ENCODE data around the gene GRIK4.

GRIK4 gene

GRCh38 chr11:120642196-120642894, 130.8 kb downstream of the GRIK4 start:
- no peak overlapping the region for H2AFZ ChIP-seq (ENCODE audit: low read length)
- H3K27me3 ChIP-seq (ENCODE audit: insufficient read depth, low read length) = no peaks in the 10 kb centered on the region
- no peaks in the 10 kb centered on the region for H3K36me3 ChIP-seq (ENCODE audit: insufficient read depth, low read length)
- H3K27ac ChIP-seq (ENCODE audit: low read depth, low read length, poor library complexity, severe bottlenecking) = no peak overlapping the region
- no peak overlapping the region for H3K4me2 ChIP-seq (ENCODE audit: low read length)
- no peaks in the 10 kb centered on the region for H3K4me1 ChIP-seq (ENCODE audit: insufficient read depth, low read length, severe bottlenecking)
- no peaks in the 10 kb centered on the region for H3K79me2 ChIP-seq (ENCODE audit: insufficient read depth, low read length)
- H3F3A ChIP-seq (ENCODE audit: insufficient read depth, low read length) = no peaks in the 10 kb centered on the region
- TF ChIP-seq EZH2 (IDR thresholded peaks at IDR 0.05; ENCODE audit: borderline replicate concordance, low read length) = no peak
- TF ChIP-seq CTCF (IDR thresholded peaks at IDR 0.05; ENCODE audit: low read length) = no peak
- H3K9me3 ChIP-seq (ENCODE audit: low read length) = no peaks in the 10 kb centered on the region
- no peak overlapping the region for H3K4me3 ChIP-seq (ENCODE audit: low read depth, low read length, poor library complexity, severe bottlenecking)
- H3K9me2 ChIP-seq (ENCODE audit: low read depth, low read length) = no peaks in the 10 kb centered on the region
- H4K20me1 ChIP-seq (ENCODE audit: insufficient read depth, low read length) = no peaks in the 10 kb centered on the region
- no peak overlapping the region for H3K9ac ChIP-seq (ENCODE audit: low read length)

- Histone ChIP-seq H3K27me3 (ENCODE audit: insufficient read depth, low read length) (no peaks in the 10 kb centered on the region), H3K9me2 (ENCODE audit: low read depth, low read length) (no peaks in the 10 kb centered on the region)
- TF ChIP-seq CTCF (IDR thresholded peaks at IDR 0.05; ENCODE audit: low read length) (no peak), EZH2 (IDR thresholded peaks at IDR 0.05; ENCODE audit: borderline replicate concordance, low read length) (no peak)
Measured at GRCh38 chr11:120643284-120643683, 131.7 kb downstream of the GRIK4 start.

GRCh38 chr11:120645639-120646038, 134.1 kb downstream of the GRIK4 start:
- no peaks in the 10 kb centered on the region for H3F3A ChIP-seq (ENCODE audit: insufficient read depth, low read length)
- no peak overlapping the region for H3K9ac ChIP-seq (ENCODE audit: low read length)
- no peaks in the 10 kb centered on the region for H3K36me3 ChIP-seq (ENCODE audit: insufficient read depth, low read length)
- no peak overlapping the region for H3K4me3 ChIP-seq (ENCODE audit: low read depth, low read length, poor library complexity, severe bottlenecking)
- H3K9me3 ChIP-seq (ENCODE audit: low read length) = no peaks in the 10 kb centered on the region
- TF ChIP-seq CTCF (IDR thresholded peaks at IDR 0.05; ENCODE audit: low read length) (no peak), EZH2 (IDR thresholded peaks at IDR 0.05; ENCODE audit: borderline replicate concordance, low read length) (no peak)
- no peaks in the 10 kb centered on the region for H3K4me1 ChIP-seq (ENCODE audit: insufficient read depth, low read length, severe bottlenecking)
- no peak overlapping the region for H2AFZ ChIP-seq (ENCODE audit: low read length)
- H3K4me2 ChIP-seq (ENCODE audit: low read length) = no peak overlapping the region
- no peaks in the 10 kb centered on the region for H3K27me3 ChIP-seq (ENCODE audit: insufficient read depth, low read length)
- no peak overlapping the region for H3K27ac ChIP-seq (ENCODE audit: low read depth, low read length, poor library complexity, severe bottlenecking)
- no peaks in the 10 kb centered on the region for H4K20me1 ChIP-seq (ENCODE audit: insufficient read depth, low read length)
- no peaks in the 10 kb centered on the region for H3K9me2 ChIP-seq (ENCODE audit: low read depth, low read length)
- H3K79me2 ChIP-seq (ENCODE audit: insufficient read depth, low read length) = no peaks in the 10 kb centered on the region

More at GRCh38 chr11:120643284-120643683, 131.7 kb downstream of the GRIK4 start:
- no peaks in the 10 kb centered on the region for H3F3A ChIP-seq (ENCODE audit: insufficient read depth, low read length)
- H2AFZ ChIP-seq (ENCODE audit: low read length) = no peak overlapping the region
- H3K4me2 ChIP-seq (ENCODE audit: low read length) = no peak overlapping the region
- no peaks in the 10 kb centered on the region for H3K4me1 ChIP-seq (ENCODE audit: insufficient read depth, low read length, severe bottlenecking)
- no peaks in the 10 kb centered on the region for H3K79me2 ChIP-seq (ENCODE audit: insufficient read depth, low read length)
- H3K27ac ChIP-seq (ENCODE audit: low read depth, low read length, poor library complexity, severe bottlenecking) = no peak overlapping the region
- H3K4me3 ChIP-seq (ENCODE audit: low read depth, low read length, poor library complexity, severe bottlenecking) = no peak overlapping the region
- no peaks in the 10 kb centered on the region for H4K20me1 ChIP-seq (ENCODE audit: insufficient read depth, low read length)
- H3K36me3 ChIP-seq (ENCODE audit: insufficient read depth, low read length) = no peaks in the 10 kb centered on the region
- H3K9ac ChIP-seq (ENCODE audit: low read length) = no peak overlapping the region
- no peaks in the 10 kb centered on the region for H3K9me3 ChIP-seq (ENCODE audit: low read length)

Data from OCI-LY1 (cell line).